GM21515 (cell line): ENCODE data around the gene ROR1.

Experiments used
- ATAC-seq: cut with Tn5 transposase; IDR thresholded peaks from one replicate; pipeline ENCODE4 v1.9.1; 2021; ENCODE audit not compliant: unreplicated experiment

Gene ROR1

GRCh38 chr1:63966016-63966415 lies 192.2 kb downstream of the ROR1 start:
- ATAC-seq, result no peak

- ATAC-seq, result no peak
Observed at GRCh38 chr1:63967901-63968300, 194.1 kb downstream of the ROR1 start.

GRCh38 chr1:63968663-63969440 lies 195.0 kb downstream of the ROR1 start:
- ATAC-seq, result no peak

- no peak for ATAC-seq
Observed at GRCh38 chr1:63969441-63969901, 195.7 kb downstream of the ROR1 start.

GRCh38 chr1:63971557-63971956 lies 197.7 kb downstream of the ROR1 start:
- no peak for ATAC-seq

- no peak for ATAC-seq
Observed at GRCh38 chr1:63973005-63973419, 199.2 kb downstream of the ROR1 start.

- ATAC-seq, result no peak
Observed at GRCh38 chr1:63974966-63975365, 201.1 kb downstream of the ROR1 start.

- no peak for ATAC-seq
Observed at GRCh38 chr1:63975481-63975880, 201.7 kb downstream of the ROR1 start.

- ATAC-seq, result no peak
Observed at GRCh38 chr1:63976006-63976405, 202.2 kb downstream of the ROR1 start.

GRCh38 chr1:63977466-63977865 lies 203.6 kb downstream of the ROR1 start:
- ATAC-seq, result no peak

- no peak for ATAC-seq
Observed at GRCh38 chr1:63980740-63981407, 207.1 kb downstream of the ROR1 start.

- ATAC-seq, result no peak
Observed at GRCh38 chr1:63981408-63981773, 207.6 kb downstream of the ROR1 start.

GRCh38 chr1:63982201-63982600 lies 208.4 kb downstream of the ROR1 start:
- ATAC-seq, result no peak

- no peak for ATAC-seq
Observed at GRCh38 chr1:63983391-63984256, 209.8 kb downstream of the ROR1 start.

- ATAC-seq, result no peak
Observed at GRCh38 chr1:63984257-63984929, 210.6 kb downstream of the ROR1 start.

- no peak for ATAC-seq
Observed at GRCh38 chr1:63984930-63985290, 211.1 kb downstream of the ROR1 start.

- ATAC-seq, result no peak
Observed at GRCh38 chr1:63987014-63987627, 213.3 kb downstream of the ROR1 start.

GRCh38 chr1:63987628-63988024 lies 213.8 kb downstream of the ROR1 start:
- no peak for ATAC-seq

- no peak for ATAC-seq
Observed at GRCh38 chr1:63988941-63989340, 215.1 kb downstream of the ROR1 start.

GRCh38 chr1:63991685-63992084 lies 217.9 kb downstream of the ROR1 start:
- no peak for ATAC-seq

GRCh38 chr1:64000021-64000420 lies 226.2 kb downstream of the ROR1 start:
- no peak for ATAC-seq
